GM12878 (cell line): ENCODE data around the gene ADAMTS13. TPM values are rescaled to one million over a fixed set of nuclear protein-coding genes. Genes with fewer than 3 reads are reported as not detected.

ENCODE experiments used
- ATAC-seq: fragments of 200-7000 bp; cut with Tn5 transposase; 3 replicates; pipeline ENCODE4 v1.9.1; 2020; ENCODE audit warnings: mild to moderate bottlenecking, moderate library complexity
- BruUV-seq: library from RNA; stranded (reverse); fragments of 400-500 nt; replicated peaks from 2 replicates; lab custom pipeline; 2021; lab: Mats Ljungman, UMichigan
- CTCF ChIA-PET: fragments of 300-600 bp; sonication (Branson Sonifier 250); formaldehyde crosslinking; extraction: SDS; loops from one replicate; lab custom pipeline; 2021; ENCODE audit warnings: inconsistent platforms; lab: Yijun Ruan, JAX
- POLR2A ChIA-PET: fragments of 350-600 bp; formaldehyde crosslinking; extraction: SDS; loops from one replicate; lab custom pipeline; 2021; ENCODE audit warnings: inconsistent platforms; lab: Charles Lee
- RAD21 ChIA-PET: fragments of 300-600 bp; sonication (Branson Sonifier 250); formaldehyde crosslinking; loops from one replicate; lab custom pipeline; 2023; ENCODE audit warnings: antibody characterized with exemption; ENCODE audit not compliant: unreplicated experiment; lab: Charles Lee
- SMC1A ChIA-PET: fragments of 300-600 bp; sonication (Branson Sonifier 250); formaldehyde crosslinking; loops from one replicate; lab custom pipeline; 2023; ENCODE audit not compliant: unreplicated experiment, uncharacterized antibody; lab: Charles Lee
- DNase-seq: peaks from one replicate; pipeline ENCODE4 v3.0.0-alpha.2; 2011; ENCODE audit warnings: low read depth, low spot score
- FAIRE-seq: peaks from 3 replicates; lab custom pipeline; 2011; peaks lifted over from hg19 to GRCh38; lab: Jason Lieb, UNC
- H2AFZ ChIP-seq: 2 replicates; pipeline ENCODE4 v1.6.0; 2011; ENCODE audit warnings: low read depth, low read length, control low read depth; ENCODE audit not compliant: control insufficient read depth
- H3K27ac ChIP-seq: 2 replicates; pipeline ENCODE4 v1.5.1; 2011; ENCODE audit warnings: control low read depth; ENCODE audit not compliant: control insufficient read depth, insufficient read depth
- H3K27me3 ChIP-seq, 2 experiments: replicated peaks in 1 of 2; 2 replicates each; pipeline versions ENCODE4 v1.6.0 to v1.6.1; 2011; ENCODE audit warnings: low read length in 1 of 2; ENCODE audit not compliant: control insufficient read depth in 2 of 2, insufficient read depth in 2 of 2
- H3K36me3 ChIP-seq, 2 experiments: 2 replicates each; pipeline ENCODE4 v1.5.1; 2011; ENCODE audit warnings: low read length in 1 of 2; ENCODE audit not compliant: control insufficient read depth in 2 of 2, insufficient read depth in 2 of 2
- H3K4me1 ChIP-seq: 2 replicates; pipeline ENCODE4 v1.6.1; 2011; ENCODE audit warnings: mild to moderate bottlenecking, low read length, moderate library complexity, mixed read lengths; ENCODE audit not compliant: control insufficient read depth, insufficient read depth
- H3K4me2 ChIP-seq: 2 replicates; pipeline ENCODE4 v1.6.0; 2011; ENCODE audit warnings: control low read depth; ENCODE audit not compliant: control insufficient read depth, insufficient read depth
- H3K4me3 ChIP-seq: fragments of 200-600 bp; sonication (generic); 2 replicates; pipeline ENCODE4 v1.5.1; 2016
- H3K79me2 ChIP-seq: 2 replicates; pipeline ENCODE4 v1.6.0; 2011; ENCODE audit warnings: low read length; ENCODE audit not compliant: control insufficient read depth, insufficient read depth
- H3K9ac ChIP-seq: 2 replicates; pipeline ENCODE4 v1.8.0; 2011; ENCODE audit warnings: low read length, control low read depth, mixed read lengths; ENCODE audit not compliant: control insufficient read depth, insufficient read depth
- H3K9me3 ChIP-seq: replicated peaks from 3 replicates; pipeline ENCODE4 v1.5.1; 2011; ENCODE audit warnings: mild to moderate bottlenecking, low read length; ENCODE audit not compliant: control insufficient read depth, insufficient read depth
- H4K20me1 ChIP-seq: 2 replicates; pipeline ENCODE4 v1.6.0; 2011; ENCODE audit not compliant: control insufficient read depth, insufficient read depth
- ETV6 ChIP-seq, 2 experiments: fragments of 450-650 bp in 1 of 2; IDR thresholded peaks in 1 of 2; conservative IDR thresholded peaks in 1 of 2; 2 replicates each; pipeline ENCODE4 v1.6.1; 2014; ENCODE audit warnings: antibody characterized with exemption in 1 of 2, borderline replicate concordance in 1 of 2, low read depth in 1 of 2, mild to moderate bottlenecking in 1 of 2, moderate library complexity in 1 of 2
- POLR2AphosphoS2 ChIP-seq: IDR thresholded peaks from 2 replicates; pipeline ENCODE4 v1.6.1; 2011; ENCODE audit warnings: low read depth, mild to moderate bottlenecking, low read length, improper control_type of control experiment, moderate library complexity
- POLR2AphosphoS5 ChIP-seq: IDR thresholded peaks from 2 replicates; pipeline ENCODE4 v1.6.1; 2011; ENCODE audit warnings: mild to moderate bottlenecking, low read length, inconsistent platforms
- WGBS: methylation state at CpG from one replicate; pipeline ENCODE4 v1.1.6; 2016; ENCODE audit warnings: low lambda C conversion rate; ENCODE audit not compliant: insufficient replicate concordance, insufficient coverage; ENCODE audit errors: missing lambda C conversion rate; 5-methylcytosine and 5-hydroxymethylcytosine counted together
- in situ Hi-C: fragments of 300-500 bp; cut with MboI; formaldehyde crosslinking; loops from 9 replicates; pipeline ENCODE4 v1.14.3; 2018; ENCODE audit warnings: mixed read lengths
- intact Hi-C: fragments of 100-400 bp; cut with micrococcal nuclease; formaldehyde crosslinking; loops from one replicate; pipeline ENCODE4 v1.14.2; 2022; ENCODE audit not compliant: unreplicated experiment
- polyA plus RNA-seq, 11 experiments: library from polyadenylated mRNA; depleted of rRNA in 4 of 11; unstranded in 6 of 11; stranded (reverse) in 5 of 11; fragments of >200 nt; fragmentation: Nextera tagmentation in 4 of 11; fragmentation: Illumina TruSeq in 1 of 11; extraction: Ambion mirVana in 4 of 11; extraction: Trizol in 1 of 11; gene quantifications; 1 replicate in 1 of 11; 2 replicates in 10 of 11; pipeline versions ENCODE4 v1.2.1 to v1.2.3, GENCODE V29; 2011 to 2016; ENCODE audit warnings: inconsistent platforms in 2 of 11, missing spikeins in 2 of 11, low read depth in 1 of 11
- total RNA-seq, 4 experiments: library from RNA; depleted of rRNA in 3 of 4; stranded (reverse); fragments of >200 nt in 3 of 4; fragmentation: Illumina TruSeq in 1 of 4; extraction: Trizol in 1 of 4; gene quantifications; 2 replicates each; pipeline versions ENCODE4 v1.2.1 to v1.2.3, GENCODE V29; 2013 to 2021
- TF ChIP-seq, protein P1 (sequence below): fragments of 450-650 bp; IDR thresholded peaks from 2 replicates; pipeline ENCODE4 v1.6.1; 2018; ENCODE audit warnings: mild to moderate bottlenecking, low read depth, moderate library complexity; ENCODE audit not compliant: partially characterized antibody

ADAMTS13 gene
- total and polyA plus RNA-seq, 10 of the 15 experiments (the other 5 are each of a cell fraction or from before 2014, with no cell fraction given), result 0.08 to 2.4 (median 0.28) TPM

DNA sequence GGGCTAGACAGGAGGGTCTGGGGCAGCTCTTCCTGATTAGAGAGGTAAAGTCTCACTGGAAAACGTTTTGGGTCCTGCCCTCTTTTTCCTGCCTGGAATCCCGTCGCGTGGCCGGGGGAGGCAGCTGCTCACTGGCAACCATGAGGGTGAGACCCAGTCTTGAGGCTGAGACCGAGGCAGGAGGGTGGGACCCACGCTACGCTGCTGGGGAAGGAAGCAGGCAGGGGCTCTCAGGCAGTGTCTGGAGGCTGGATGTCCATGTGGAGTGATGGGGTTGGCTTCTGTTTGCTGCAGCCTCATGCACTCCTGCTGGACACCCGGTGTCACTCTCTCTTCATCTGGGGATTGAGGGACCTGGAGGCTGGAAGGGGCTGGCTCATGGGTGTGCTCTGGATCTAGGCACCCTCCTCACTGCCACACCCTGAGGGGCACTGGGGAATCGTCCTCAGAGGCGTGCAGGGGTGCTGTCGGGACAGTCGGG lies 68.1 kb downstream of the ADAMTS13 start:
- no peak overlapping the region for H2AFZ ChIP-seq
- WGBS, result 14% methylated on average over 12 of the region's 13 CpGs
- H3K4me1 ChIP-seq, result peaks cover 3% of the 10 kb centered on the region
- TF ChIP-seq ETV6 (conservative IDR thresholded peaks at IDR 0.05 in 1 of 2, IDR thresholded peaks at IDR 0.05 in 1 of 2; ENCODE audit: borderline replicate concordance in 1 of 2, low read depth in 1 of 2) (no peak), POLR2AphosphoS5 (no peak), POLR2AphosphoS2 (no peak)
- TF ChIP-seq, protein P1, sequence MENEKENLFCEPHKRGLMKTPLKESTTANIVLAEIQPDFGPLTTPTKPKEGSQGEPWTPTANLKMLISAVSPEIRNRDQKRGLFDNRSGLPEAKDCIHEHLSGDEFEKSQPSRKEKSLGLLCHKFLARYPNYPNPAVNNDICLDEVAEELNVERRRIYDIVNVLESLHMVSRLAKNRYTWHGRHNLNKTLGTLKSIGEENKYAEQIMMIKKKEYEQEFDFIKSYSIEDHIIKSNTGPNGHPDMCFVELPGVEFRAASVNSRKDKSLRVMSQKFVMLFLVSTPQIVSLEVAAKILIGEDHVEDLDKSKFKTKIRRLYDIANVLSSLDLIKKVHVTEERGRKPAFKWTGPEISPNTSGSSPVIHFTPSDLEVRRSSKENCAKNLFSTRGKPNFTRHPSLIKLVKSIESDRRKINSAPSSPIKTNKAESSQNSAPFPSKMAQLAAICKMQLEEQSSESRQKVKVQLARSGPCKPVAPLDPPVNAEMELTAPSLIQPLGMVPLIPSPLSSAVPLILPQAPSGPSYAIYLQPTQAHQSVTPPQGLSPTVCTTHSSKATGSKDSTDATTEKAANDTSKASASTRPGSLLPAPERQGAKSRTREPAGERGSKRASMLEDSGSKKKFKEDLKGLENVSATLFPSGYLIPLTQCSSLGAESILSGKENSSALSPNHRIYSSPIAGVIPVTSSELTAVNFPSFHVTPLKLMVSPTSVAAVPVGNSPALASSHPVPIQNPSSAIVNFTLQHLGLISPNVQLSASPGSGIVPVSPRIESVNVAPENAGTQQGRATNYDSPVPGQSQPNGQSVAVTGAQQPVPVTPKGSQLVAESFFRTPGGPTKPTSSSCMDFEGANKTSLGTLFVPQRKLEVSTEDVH, result no peak
- TF ChIP-seq, all 136 proteins: peak for 0
- ChIA-PET SMC1A (no interaction called here), POLR2A (interaction anchor here (0.6 kb wide), 1 partner anchor 698 kb away, joined by 10 read pairs; no protein-coding TSS in a partner anchor), CTCF (interaction anchor here (7.7 kb wide), 1 partner anchor 303 kb away, joined by 61 read pairs; no protein-coding TSS in a partner anchor), RAD21 (no interaction called here)
- Histone ChIP-seq H3K36me3 (no peaks in the 10 kb centered on the region), H3K9ac (no peak overlapping the region), H3K27me3 (no peaks in the 10 kb centered on the region; a peak in 3 of 4 replicates), H3K4me3 (no peak overlapping the region), H3K4me2 (no peak overlapping the region), H3K9me3 (no peaks in the 10 kb centered on the region), H4K20me1 (no peaks in the 10 kb centered on the region), H3K27ac (no peak overlapping the region), H3K79me2 (no peaks in the 10 kb centered on the region)
- ATAC-seq (no peak), DNase-seq (no peak), FAIRE-seq (no peak)
- intact Hi-C loops (no loop called here), in situ Hi-C loops (no loop called here)
- no TSS peak for BruUV-seq
